ENCODE measurements around the gene CT47C1. TPM values are rescaled to one million over a fixed set of nuclear protein-coding genes. Genes with fewer than 3 reads are reported as not detected.

The CT47C1 gene
- total and polyA plus RNA-seq, 3 experiments from 2014 or later = not detected

DNA sequence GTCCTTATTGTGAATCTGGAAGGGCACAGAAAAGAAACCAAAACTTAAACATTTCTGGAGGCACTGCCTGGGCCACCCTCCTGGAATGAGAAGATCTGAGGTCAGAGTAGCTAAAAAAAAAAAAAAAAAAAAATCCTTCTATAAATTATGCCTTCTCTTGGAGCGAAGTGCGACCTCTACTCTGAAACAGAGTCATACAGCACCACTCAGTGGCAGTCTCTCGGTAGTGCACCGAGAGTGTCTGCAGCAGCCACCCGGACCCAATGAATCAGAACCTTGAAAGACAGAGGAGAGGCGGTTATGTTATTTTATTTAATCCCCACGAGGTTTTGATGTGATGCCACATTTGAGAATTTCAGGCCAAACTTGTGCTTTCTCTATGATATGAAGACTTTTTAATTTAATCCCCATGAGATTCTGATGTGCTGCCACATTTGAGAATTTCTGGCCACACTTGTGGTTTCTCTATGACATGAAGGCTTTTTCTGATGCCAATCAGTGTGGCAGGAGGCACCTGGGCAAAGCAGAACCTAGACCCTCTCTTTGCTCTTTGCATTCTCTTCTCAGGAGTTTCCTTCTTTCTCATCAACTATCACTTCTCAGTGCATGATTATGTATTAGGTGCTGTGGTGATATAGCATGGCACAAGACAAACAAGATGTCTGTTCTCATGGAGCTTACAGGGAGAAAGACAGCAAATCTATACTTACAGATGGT, 5.6 kb upstream of the CT47C1 start:
- no peaks in the 10 kb centered on the region for H3K4me1 ChIP-seq (ENCODE audit: insufficient read depth, low read length)
- Mint-ChIP-seq H3K27ac (no peak overlapping the region), H3K4me1 (no peaks in the 10 kb centered on the region), H3K4me3 (no peak overlapping the region), H3K27me3 (peaks cover 0 to 6% of the 10 kb centered on the region in 2 donors), H3K36me3 (no peaks in the 10 kb centered on the region), H3K9me3 (no peaks in the 10 kb centered on the region)
- H3K27me3 ChIP-seq (ENCODE audit: insufficient read depth, low read length, poor library complexity, severe bottlenecking) = no peaks in the 10 kb centered on the region
- ChIA-PET CTCF (interaction anchor here (1.0 to 1.7 kb wide), 2 partner anchors 17 to 212 kb away, joined by 3 read pairs; no protein-coding TSS in a partner anchor), POLR2A (no interaction called here)
- H3K27ac ChIP-seq (ENCODE audit: low read depth, low read length) = no peak overlapping the region
- no peaks in the 10 kb centered on the region for H3K9me3 ChIP-seq (ENCODE audit: low read length)
- no peaks in the 10 kb centered on the region for H3K36me3 ChIP-seq (ENCODE audit: insufficient read depth, low read length)
- peak in 1 of 5 donors; percentile 21 for DNase-seq
- no peak overlapping the region for H3K4me3 ChIP-seq (ENCODE audit: low read length)

DNA sequence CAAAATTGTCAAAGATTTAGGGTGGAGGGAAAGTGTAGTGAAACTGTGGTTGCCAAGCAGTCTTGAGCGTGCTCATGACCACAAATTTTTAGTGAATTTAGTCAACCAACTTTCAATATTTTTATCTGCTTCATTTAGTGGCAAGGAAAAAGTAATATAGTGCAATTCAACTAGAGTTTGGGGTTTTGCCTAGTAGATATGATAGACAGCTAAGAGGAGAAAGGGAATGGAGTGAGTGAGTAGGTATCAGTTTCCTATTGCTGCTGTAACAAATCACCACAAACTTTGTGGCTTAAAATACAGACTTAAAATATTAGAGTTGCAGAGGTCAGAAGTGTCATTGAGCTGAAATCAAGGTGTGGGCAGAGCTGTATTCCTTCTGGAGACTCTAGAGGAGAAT, 3.7 kb upstream of the CT47C1 start:
- H3K9me3 ChIP-seq (ENCODE audit: low read length) = no peaks in the 10 kb centered on the region
- no peaks in the 10 kb centered on the region for H3K9me3 Mint-ChIP-seq
- H3K27me3 Mint-ChIP-seq = peaks cover 0 to 7% of the 10 kb centered on the region in 2 donors
- H3K36me3 Mint-ChIP-seq = no peaks in the 10 kb centered on the region
- H3K27me3 ChIP-seq (ENCODE audit: insufficient read depth, low read length, poor library complexity, severe bottlenecking) = no peaks in the 10 kb centered on the region
- no peak overlapping the region for H3K27ac Mint-ChIP-seq
- H3K27ac ChIP-seq (ENCODE audit: low read depth, low read length) = no peak overlapping the region
- no peaks in the 10 kb centered on the region for H3K4me1 Mint-ChIP-seq
- no peak overlapping the region for H3K4me3 Mint-ChIP-seq
- H3K4me3 ChIP-seq (ENCODE audit: low read length) = no peak overlapping the region
- CTCF ChIA-PET = no interaction called here
- POLR2A ChIA-PET = no interaction called here
- no peaks in the 10 kb centered on the region for H3K36me3 ChIP-seq (ENCODE audit: insufficient read depth, low read length)
- H3K4me1 ChIP-seq (ENCODE audit: insufficient read depth, low read length) = no peaks in the 10 kb centered on the region
- no peak for DNase-seq

DNA sequence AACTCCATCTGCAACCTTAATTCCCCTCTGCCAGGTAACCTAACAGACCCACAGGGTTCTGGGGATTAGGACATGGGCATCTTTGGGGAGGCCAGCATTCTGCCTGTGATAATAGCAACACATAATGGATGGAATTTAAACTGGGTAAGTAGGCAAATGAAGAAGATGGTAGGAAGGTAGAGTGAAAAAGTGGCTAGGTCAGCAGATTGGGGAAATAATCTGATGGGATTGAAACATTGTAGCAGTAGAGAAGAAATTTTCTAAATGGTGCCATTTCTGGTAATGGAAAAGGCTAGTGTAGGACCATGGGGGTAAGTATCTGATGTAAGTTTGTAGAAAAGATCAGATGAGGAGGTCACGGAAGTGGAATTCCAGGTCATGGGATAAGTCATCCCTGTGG, 3.0 kb upstream of the CT47C1 start:
- CTCF ChIA-PET = no interaction called here
- DNase-seq = no peak
- no peaks in the 10 kb centered on the region for H3K36me3 Mint-ChIP-seq

DNA sequence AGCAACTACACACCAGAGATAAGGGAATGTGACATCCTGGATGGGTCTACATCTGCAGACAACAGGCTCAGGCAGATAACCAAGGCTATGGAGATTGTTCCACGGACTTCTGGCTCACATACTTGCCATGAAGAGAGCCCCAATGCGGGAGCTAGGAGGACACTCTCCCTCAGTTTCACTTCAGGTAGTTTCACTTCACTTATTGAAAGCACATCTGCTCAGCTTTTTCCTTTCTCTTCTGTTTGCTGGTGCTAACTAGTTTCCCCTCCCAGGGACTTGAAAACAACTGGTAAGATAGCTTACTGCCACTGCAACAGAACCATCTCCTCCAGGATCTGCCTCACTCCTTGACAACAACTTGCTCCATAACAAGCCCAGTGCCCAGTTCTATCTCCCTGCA, 1.4 kb upstream of the CT47C1 start:
- Mint-ChIP-seq H3K4me1 (no peaks in the 10 kb centered on the region), H3K9me3 (no peaks in the 10 kb centered on the region), H3K4me3 (no peak overlapping the region), H3K27ac (no peak overlapping the region), H3K36me3 (no peaks in the 10 kb centered on the region), H3K27me3 (peaks cover 0 to 6% of the 10 kb centered on the region in 2 donors)
- Histone ChIP-seq H3K36me3 (ENCODE audit: insufficient read depth, low read length) (no peaks in the 10 kb centered on the region), H3K4me1 (ENCODE audit: insufficient read depth, low read length) (no peaks in the 10 kb centered on the region), H3K4me3 (ENCODE audit: low read length) (no peak overlapping the region), H3K9me3 (ENCODE audit: low read length) (no peaks in the 10 kb centered on the region), H3K27me3 (ENCODE audit: insufficient read depth, low read length, poor library complexity, severe bottlenecking) (no peaks in the 10 kb centered on the region), H3K27ac (ENCODE audit: low read depth, low read length) (no peak overlapping the region)
- DNase-seq = no peak
- POLR2A ChIA-PET = no interaction called here
- CTCF ChIA-PET = no interaction called here

More for the DNA sequence above, 3.0 kb upstream of the CT47C1 start:
- H3K4me1 ChIP-seq (ENCODE audit: insufficient read depth, low read length) = no peaks in the 10 kb centered on the region
- Mint-ChIP-seq H3K27ac (no peak overlapping the region), H3K4me1 (no peaks in the 10 kb centered on the region), H3K4me3 (no peak overlapping the region), H3K27me3 (peaks cover 0 to 7% of the 10 kb centered on the region in 2 donors), H3K9me3 (no peaks in the 10 kb centered on the region)
- no peak overlapping the region for H3K4me3 ChIP-seq (ENCODE audit: low read length)
- no peaks in the 10 kb centered on the region for H3K9me3 ChIP-seq (ENCODE audit: low read length)
- no peak overlapping the region for H3K27ac ChIP-seq (ENCODE audit: low read depth, low read length)
- H3K36me3 ChIP-seq (ENCODE audit: insufficient read depth, low read length) = no peaks in the 10 kb centered on the region
- POLR2A ChIA-PET = no interaction called here
- H3K27me3 ChIP-seq (ENCODE audit: insufficient read depth, low read length, poor library complexity, severe bottlenecking) = no peaks in the 10 kb centered on the region

DNA sequence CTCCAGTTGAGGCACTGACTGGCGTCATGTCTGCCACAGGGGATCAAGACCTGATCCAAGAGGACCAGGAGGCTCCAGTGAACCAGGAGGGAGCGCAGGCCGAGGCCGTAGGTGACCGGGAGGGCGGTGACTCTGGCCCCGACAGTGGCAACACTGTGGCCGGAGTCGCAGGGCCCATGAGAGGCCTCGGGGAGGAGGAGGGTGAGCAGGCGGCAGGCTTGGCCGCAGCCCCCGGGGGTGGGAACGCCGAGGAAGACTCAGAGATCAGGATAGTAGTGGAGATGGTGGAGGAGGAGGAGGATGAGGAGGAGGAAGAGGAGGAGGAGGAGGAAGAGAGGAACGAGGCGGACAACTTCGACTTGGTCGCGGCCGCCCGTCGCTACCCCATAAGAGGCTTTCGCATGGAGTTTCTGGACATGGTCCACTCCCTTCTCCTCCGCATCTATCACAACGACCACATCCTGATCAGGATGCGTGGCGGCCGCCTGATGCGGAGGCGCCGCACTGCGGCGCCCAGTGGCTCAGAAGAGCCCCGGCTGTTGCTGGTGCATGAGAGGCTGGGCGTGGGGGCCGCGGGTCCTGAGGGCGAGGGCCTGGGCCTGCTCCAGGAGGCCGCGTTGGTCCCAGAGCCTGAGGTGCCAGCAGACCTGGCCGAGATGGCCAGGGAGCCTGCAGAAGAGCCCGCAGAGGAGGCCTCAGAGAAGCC, 560 bp downstream of the CT47C1 start:
- no peak overlapping the region for H3K4me3 ChIP-seq (ENCODE audit: low read length)
- no peaks in the 10 kb centered on the region for H3K36me3 Mint-ChIP-seq
- H3K9me3 ChIP-seq (ENCODE audit: low read length) = no peaks in the 10 kb centered on the region
- ChIA-PET POLR2A (no interaction called here), CTCF (no interaction called here)
- DNase-seq = no peak
- H3K27me3 ChIP-seq (ENCODE audit: insufficient read depth, low read length, poor library complexity, severe bottlenecking) = no peaks in the 10 kb centered on the region
- no peak overlapping the region for H3K4me3 Mint-ChIP-seq
- H3K9me3 Mint-ChIP-seq = peaks cover 0 to 2% (median 0%) of the 10 kb centered on the region in 5 donors
- H3K27ac Mint-ChIP-seq = no peak overlapping the region
- H3K4me1 ChIP-seq (ENCODE audit: insufficient read depth, low read length) = no peaks in the 10 kb centered on the region
- peaks cover 0 to 6% of the 10 kb centered on the region in 2 donors for H3K27me3 Mint-ChIP-seq
- no peaks in the 10 kb centered on the region for H3K36me3 ChIP-seq (ENCODE audit: insufficient read depth, low read length)
- no peaks in the 10 kb centered on the region for H3K4me1 Mint-ChIP-seq
- no peak overlapping the region for H3K27ac ChIP-seq (ENCODE audit: low read depth, low read length)

DNA sequence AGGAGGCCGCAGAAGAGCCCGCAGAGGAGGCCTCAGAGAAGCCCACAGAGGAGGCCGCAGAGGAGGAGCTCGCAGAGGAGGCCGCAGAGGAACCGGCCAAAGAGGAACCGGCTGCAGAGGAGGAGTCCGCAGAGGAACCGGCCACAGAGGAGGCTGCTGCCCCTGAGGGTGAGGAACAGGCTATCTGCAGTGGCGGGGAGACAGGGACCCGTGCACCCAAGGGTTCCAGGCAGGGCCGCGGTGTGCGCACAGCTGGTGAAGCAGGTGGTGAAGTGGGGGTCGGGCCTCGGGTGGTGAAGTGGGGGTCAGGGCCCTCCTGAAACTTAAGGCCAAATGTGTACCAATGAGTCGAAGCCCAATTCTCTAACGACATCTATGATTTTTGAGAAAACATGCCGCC, 1.1 kb downstream of the CT47C1 start:
- Mint-ChIP-seq H3K4me3 (no peak overlapping the region), H3K4me1 (no peaks in the 10 kb centered on the region), H3K9me3 (peaks cover 0 to 2% (median 0%) of the 10 kb centered on the region in 5 donors), H3K27me3 (peaks cover 0 to 6% of the 10 kb centered on the region in 2 donors), H3K27ac (no peak overlapping the region), H3K36me3 (no peaks in the 10 kb centered on the region)
- H3K4me3 ChIP-seq (ENCODE audit: low read length) = no peak overlapping the region
- CTCF ChIA-PET = no interaction called here
- H3K4me1 ChIP-seq (ENCODE audit: insufficient read depth, low read length) = no peaks in the 10 kb centered on the region
- no peaks in the 10 kb centered on the region for H3K9me3 ChIP-seq (ENCODE audit: low read length)
- POLR2A ChIA-PET = no interaction called here
- no peak overlapping the region for H3K27ac ChIP-seq (ENCODE audit: low read depth, low read length)
- no peaks in the 10 kb centered on the region for H3K27me3 ChIP-seq (ENCODE audit: insufficient read depth, low read length, poor library complexity, severe bottlenecking)
- H3K36me3 ChIP-seq (ENCODE audit: insufficient read depth, low read length) = no peaks in the 10 kb centered on the region
- DNase-seq = no peak

DNA sequence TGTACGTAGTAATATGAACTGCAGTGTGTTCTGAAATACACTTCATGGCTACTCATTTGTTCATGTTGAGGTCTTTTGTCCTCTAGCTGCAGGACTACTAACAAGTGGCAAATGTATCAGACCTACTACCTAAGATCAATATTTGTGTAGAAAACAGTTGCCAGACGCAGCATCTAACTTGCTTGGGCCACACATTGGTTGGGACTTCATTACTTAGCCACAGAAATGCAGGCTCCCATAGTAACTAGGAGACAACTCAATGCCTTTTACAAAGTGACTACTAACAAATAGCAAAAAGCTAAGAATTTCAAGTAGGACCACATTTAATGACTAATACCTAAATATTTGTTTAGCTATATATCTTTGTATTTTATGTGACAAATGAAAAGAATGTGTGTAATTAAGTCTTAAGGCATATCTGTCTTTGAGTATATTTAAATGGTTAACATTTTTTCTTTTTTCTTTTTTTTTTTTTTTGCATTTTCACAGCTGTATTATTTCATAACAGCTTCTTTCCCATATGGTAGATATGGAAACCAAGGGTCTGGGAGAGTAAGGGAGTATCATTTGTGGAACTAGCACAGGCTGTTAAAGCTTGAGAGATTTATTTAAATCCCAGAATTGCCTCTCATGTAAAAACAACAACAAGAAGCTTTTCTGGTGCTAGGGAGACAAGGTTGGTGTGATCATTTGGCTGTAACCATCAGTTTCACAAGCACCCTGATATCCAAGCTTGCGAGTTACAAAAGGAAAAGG, 2.7 kb downstream of the CT47C1 start:
- Histone ChIP-seq H3K4me1 (ENCODE audit: insufficient read depth, low read length) (no peaks in the 10 kb centered on the region), H3K27me3 (ENCODE audit: insufficient read depth, low read length, poor library complexity, severe bottlenecking) (no peaks in the 10 kb centered on the region), H3K9me3 (ENCODE audit: low read length) (no peaks in the 10 kb centered on the region), H3K27ac (ENCODE audit: low read depth, low read length) (no peak overlapping the region), H3K36me3 (ENCODE audit: insufficient read depth, low read length) (no peaks in the 10 kb centered on the region), H3K4me3 (ENCODE audit: low read length) (no peak overlapping the region)
- no peak for DNase-seq
- H3K36me3 Mint-ChIP-seq = no peaks in the 10 kb centered on the region
- H3K4me3 Mint-ChIP-seq = no peak overlapping the region
- peaks cover 4 to 6% of the 10 kb centered on the region in 2 donors for H3K27me3 Mint-ChIP-seq
- ChIA-PET CTCF (no interaction called here), POLR2A (no interaction called here)
- H3K9me3 Mint-ChIP-seq = peaks cover 0 to 2% (median 0%) of the 10 kb centered on the region in 5 donors
- H3K4me1 Mint-ChIP-seq = no peaks in the 10 kb centered on the region
- no peak overlapping the region for H3K27ac Mint-ChIP-seq

DNA sequence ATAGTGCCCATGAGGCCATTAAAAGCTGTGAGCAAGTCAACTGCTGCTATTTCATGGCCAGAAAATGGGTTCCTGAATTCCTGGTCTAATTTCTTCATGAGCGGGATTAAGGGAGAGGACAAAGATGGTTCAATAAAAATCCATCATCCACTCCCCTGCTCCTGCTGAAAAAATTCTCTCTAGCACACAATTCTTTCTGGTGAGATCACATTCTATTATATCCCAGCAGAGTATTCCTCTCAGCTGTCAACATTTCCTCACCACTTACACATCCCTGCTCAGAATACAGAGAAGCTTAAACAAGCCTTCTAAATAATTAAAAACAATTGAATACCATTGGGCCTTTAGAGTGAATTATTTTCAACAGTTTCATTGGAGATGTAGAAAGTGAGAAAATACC, 9.5 kb downstream of the CT47C1 start:
- no peak overlapping the region for H3K4me3 ChIP-seq (ENCODE audit: low read length)
- H3K9me3 ChIP-seq (ENCODE audit: low read length) = no peaks in the 10 kb centered on the region
- Mint-ChIP-seq H3K36me3 (no peaks in the 10 kb centered on the region), H3K27me3 (peaks cover 8 to 11% of the 10 kb centered on the region in 2 donors), H3K9me3 (peaks cover 0 to 2% (median 0%) of the 10 kb centered on the region in 5 donors), H3K4me1 (no peaks in the 10 kb centered on the region), H3K4me3 (no peak overlapping the region), H3K27ac (no peak overlapping the region)
- no peak for DNase-seq
- H3K4me1 ChIP-seq (ENCODE audit: insufficient read depth, low read length) = no peaks in the 10 kb centered on the region
- ChIA-PET CTCF (no interaction called here), POLR2A (no interaction called here)
- no peaks in the 10 kb centered on the region for H3K36me3 ChIP-seq (ENCODE audit: insufficient read depth, low read length)
- H3K27ac ChIP-seq (ENCODE audit: low read depth, low read length) = no peak overlapping the region
- H3K27me3 ChIP-seq (ENCODE audit: insufficient read depth, low read length, poor library complexity, severe bottlenecking) = no peaks in the 10 kb centered on the region
